H1 (cell line): Measurements from ENCODE around the gene SEC61A1. TPM values are rescaled to one million over a fixed set of nuclear protein-coding genes. Genes with fewer than 3 reads are reported as not detected.

ENCODE experiments used
- FOSL1 ChIP-seq: IDR thresholded peaks from 2 replicates; pipeline ENCODE4 v1.6.1; 2011; ENCODE audit warnings: mild to moderate bottlenecking, low read depth, low read length, moderate library complexity; ENCODE audit not compliant: insufficient read depth
- JUN ChIP-seq: IDR thresholded peaks from 2 replicates; pipeline ENCODE4 v1.6.1; 2011; ENCODE audit warnings: low read depth, mild to moderate bottlenecking, improper control_type of control experiment, low read length
- KDM1A ChIP-seq: fragments of 200-600, 300-600 bp; sonication (generic); IDR thresholded peaks from 2 replicates; pipeline ENCODE4 v1.7.1; 2016; ENCODE audit warnings: mild to moderate bottlenecking, low read length, borderline replicate concordance
- KDM4A ChIP-seq: IDR thresholded peaks from one replicate; pipeline ENCODE4 v1.7.1; 2012; ENCODE audit warnings: low read depth, mild to moderate bottlenecking, moderate library complexity, low read length, inconsistent platforms; ENCODE audit not compliant: severe bottlenecking
- RFX5 ChIP-seq: IDR thresholded peaks from 2 replicates; pipeline ENCODE4 v1.6.1; 2011; ENCODE audit warnings: low read depth, low read length, improper control_type of control experiment, borderline replicate concordance
- RXRA ChIP-seq: IDR thresholded peaks from 2 replicates; pipeline ENCODE4 v1.6.1; 2011; ENCODE audit warnings: low read depth, mild to moderate bottlenecking, low read length, moderate library complexity; ENCODE audit not compliant: insufficient read depth
- polyA plus RNA-seq, 7 experiments: library from polyadenylated mRNA; depleted of rRNA in 3 of 7; stranded (reverse) in 5 of 7; unstranded in 2 of 7; fragments of >200 nt in 5 of 7; fragments of 200-250 nt in 2 of 7; gene quantifications; 1 replicate in 5 of 7; 2 replicates in 1 of 7; 4 replicates in 1 of 7; pipeline versions ENCODE4 v1.2.1 to v1.2.3, GENCODE V29; 2011 to 2013; ENCODE audit warnings: missing spikeins in 2 of 7, mixed read lengths in 2 of 7
- total RNA-seq: library from RNA; stranded (reverse); fragmentation: NEBNext Ultra II Directional; extraction: Animal tissue kit (Norgen Biotek cat#: 25700); gene quantifications from 2 replicates; pipeline ENCODE4 v1.2.1, GENCODE V29; 2021
- TF ChIP-seq, protein P1 (sequence below): IDR thresholded peaks from 2 replicates; pipeline ENCODE4 v1.6.1; 2012; ENCODE audit warnings: low read length, inconsistent platforms
- TF ChIP-seq, protein P2 (sequence below): IDR thresholded peaks from 2 replicates; pipeline ENCODE4 v1.6.1; 2011; ENCODE audit warnings: low read length, improper control_type of control experiment
- TF ChIP-seq, protein P3 (sequence below), 3 experiments: IDR thresholded peaks; 1 replicate in 2 of 3; 2 replicates in 1 of 3; pipeline versions ENCODE4 v1.5.1 to v1.6.1; 2011; ENCODE audit warnings: low read length in 3 of 3, mild to moderate bottlenecking in 3 of 3, inconsistent platforms in 2 of 3, low read depth in 1 of 3, moderate library complexity in 1 of 3; ENCODE audit not compliant: insufficient read depth in 1 of 3; ENCODE audit errors: control extremely low read depth in 1 of 3

SEC61A1 gene
- total and polyA plus RNA-seq, 2 of the 8 experiments (the other 6 are each of a cell fraction or from before 2014, with no cell fraction given), result 133 to 165 TPM

DNA sequence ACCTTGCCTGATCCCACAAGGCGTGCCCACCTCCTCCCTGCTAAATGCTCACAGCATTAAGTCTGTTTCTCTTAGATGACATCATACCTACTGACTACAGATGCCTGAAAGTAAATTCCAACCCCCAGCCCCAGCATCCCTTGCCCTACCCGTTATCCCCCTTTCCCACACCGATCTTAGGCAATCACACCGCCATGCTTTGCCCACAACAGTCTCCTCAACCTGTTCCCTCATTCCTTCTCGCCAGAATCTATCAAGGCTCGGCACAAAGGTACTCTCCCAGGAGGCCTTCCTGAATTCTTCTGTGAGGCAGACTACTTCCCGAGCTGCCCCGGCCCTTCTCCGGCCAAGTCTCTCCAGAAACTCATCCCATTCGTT is 789 bp upstream of the SEC61A1 start (continued):
- TF ChIP-seq, protein P1, sequence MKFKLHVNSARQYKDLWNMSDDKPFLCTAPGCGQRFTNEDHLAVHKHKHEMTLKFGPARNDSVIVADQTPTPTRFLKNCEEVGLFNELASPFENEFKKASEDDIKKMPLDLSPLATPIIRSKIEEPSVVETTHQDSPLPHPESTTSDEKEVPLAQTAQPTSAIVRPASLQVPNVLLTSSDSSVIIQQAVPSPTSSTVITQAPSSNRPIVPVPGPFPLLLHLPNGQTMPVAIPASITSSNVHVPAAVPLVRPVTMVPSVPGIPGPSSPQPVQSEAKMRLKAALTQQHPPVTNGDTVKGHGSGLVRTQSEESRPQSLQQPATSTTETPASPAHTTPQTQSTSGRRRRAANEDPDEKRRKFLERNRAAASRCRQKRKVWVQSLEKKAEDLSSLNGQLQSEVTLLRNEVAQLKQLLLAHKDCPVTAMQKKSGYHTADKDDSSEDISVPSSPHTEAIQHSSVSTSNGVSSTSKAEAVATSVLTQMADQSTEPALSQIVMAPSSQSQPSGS, result peak; percentile 90
- TF ChIP-seq RXRA (no peak), FOSL1 (no peak), KDM1A (no peak), JUN (no peak), KDM4A (no peak), RFX5 (no peak)
- TF ChIP-seq, protein P2, sequence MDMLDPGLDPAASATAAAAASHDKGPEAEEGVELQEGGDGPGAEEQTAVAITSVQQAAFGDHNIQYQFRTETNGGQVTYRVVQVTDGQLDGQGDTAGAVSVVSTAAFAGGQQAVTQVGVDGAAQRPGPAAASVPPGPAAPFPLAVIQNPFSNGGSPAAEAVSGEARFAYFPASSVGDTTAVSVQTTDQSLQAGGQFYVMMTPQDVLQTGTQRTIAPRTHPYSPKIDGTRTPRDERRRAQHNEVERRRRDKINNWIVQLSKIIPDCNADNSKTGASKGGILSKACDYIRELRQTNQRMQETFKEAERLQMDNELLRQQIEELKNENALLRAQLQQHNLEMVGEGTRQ, result no peak
- TF ChIP-seq, protein P3, sequence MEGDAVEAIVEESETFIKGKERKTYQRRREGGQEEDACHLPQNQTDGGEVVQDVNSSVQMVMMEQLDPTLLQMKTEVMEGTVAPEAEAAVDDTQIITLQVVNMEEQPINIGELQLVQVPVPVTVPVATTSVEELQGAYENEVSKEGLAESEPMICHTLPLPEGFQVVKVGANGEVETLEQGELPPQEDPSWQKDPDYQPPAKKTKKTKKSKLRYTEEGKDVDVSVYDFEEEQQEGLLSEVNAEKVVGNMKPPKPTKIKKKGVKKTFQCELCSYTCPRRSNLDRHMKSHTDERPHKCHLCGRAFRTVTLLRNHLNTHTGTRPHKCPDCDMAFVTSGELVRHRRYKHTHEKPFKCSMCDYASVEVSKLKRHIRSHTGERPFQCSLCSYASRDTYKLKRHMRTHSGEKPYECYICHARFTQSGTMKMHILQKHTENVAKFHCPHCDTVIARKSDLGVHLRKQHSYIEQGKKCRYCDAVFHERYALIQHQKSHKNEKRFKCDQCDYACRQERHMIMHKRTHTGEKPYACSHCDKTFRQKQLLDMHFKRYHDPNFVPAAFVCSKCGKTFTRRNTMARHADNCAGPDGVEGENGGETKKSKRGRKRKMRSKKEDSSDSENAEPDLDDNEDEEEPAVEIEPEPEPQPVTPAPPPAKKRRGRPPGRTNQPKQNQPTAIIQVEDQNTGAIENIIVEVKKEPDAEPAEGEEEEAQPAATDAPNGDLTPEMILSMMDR (IDR thresholded peaks at IDR 0.05; ENCODE audit: control extremely low read depth in 1 of 3, insufficient read depth in 1 of 3, low read depth in 1 of 3, low read length in 3 of 3), result no peak
